Measurements from ENCODE around the gene WNT7A. TPM values are rescaled to one million over a fixed set of nuclear protein-coding genes. Genes with fewer than 3 reads are reported as not detected.

The WNT7A gene
- total RNA-seq, 1 donor from 2014 or later: 10.3 TPM

- H3K4me3 ChIP-seq (ENCODE audit: low read depth, low read length): no peak overlapping the region
- TF ChIP-seq, protein P1, sequence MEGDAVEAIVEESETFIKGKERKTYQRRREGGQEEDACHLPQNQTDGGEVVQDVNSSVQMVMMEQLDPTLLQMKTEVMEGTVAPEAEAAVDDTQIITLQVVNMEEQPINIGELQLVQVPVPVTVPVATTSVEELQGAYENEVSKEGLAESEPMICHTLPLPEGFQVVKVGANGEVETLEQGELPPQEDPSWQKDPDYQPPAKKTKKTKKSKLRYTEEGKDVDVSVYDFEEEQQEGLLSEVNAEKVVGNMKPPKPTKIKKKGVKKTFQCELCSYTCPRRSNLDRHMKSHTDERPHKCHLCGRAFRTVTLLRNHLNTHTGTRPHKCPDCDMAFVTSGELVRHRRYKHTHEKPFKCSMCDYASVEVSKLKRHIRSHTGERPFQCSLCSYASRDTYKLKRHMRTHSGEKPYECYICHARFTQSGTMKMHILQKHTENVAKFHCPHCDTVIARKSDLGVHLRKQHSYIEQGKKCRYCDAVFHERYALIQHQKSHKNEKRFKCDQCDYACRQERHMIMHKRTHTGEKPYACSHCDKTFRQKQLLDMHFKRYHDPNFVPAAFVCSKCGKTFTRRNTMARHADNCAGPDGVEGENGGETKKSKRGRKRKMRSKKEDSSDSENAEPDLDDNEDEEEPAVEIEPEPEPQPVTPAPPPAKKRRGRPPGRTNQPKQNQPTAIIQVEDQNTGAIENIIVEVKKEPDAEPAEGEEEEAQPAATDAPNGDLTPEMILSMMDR (conservative IDR thresholded peaks at IDR 0.05; ENCODE audit: low read depth, low read length): no peak
- DNase-seq (ENCODE audit: low read depth): no peak
These were observed 27.2 kb downstream of the WNT7A start for GRCh38 chr3:13852638-13853009.

- no peak overlapping the region for H3K4me3 ChIP-seq (ENCODE audit: low read depth, low read length)
- TF ChIP-seq, protein P1 (conservative IDR thresholded peaks at IDR 0.05; ENCODE audit: low read depth, low read length): no peak
- no peak for DNase-seq (ENCODE audit: low read depth)
These were observed 27.8 kb downstream of the WNT7A start for GRCh38 chr3:13851997-13852637.

DNA sequence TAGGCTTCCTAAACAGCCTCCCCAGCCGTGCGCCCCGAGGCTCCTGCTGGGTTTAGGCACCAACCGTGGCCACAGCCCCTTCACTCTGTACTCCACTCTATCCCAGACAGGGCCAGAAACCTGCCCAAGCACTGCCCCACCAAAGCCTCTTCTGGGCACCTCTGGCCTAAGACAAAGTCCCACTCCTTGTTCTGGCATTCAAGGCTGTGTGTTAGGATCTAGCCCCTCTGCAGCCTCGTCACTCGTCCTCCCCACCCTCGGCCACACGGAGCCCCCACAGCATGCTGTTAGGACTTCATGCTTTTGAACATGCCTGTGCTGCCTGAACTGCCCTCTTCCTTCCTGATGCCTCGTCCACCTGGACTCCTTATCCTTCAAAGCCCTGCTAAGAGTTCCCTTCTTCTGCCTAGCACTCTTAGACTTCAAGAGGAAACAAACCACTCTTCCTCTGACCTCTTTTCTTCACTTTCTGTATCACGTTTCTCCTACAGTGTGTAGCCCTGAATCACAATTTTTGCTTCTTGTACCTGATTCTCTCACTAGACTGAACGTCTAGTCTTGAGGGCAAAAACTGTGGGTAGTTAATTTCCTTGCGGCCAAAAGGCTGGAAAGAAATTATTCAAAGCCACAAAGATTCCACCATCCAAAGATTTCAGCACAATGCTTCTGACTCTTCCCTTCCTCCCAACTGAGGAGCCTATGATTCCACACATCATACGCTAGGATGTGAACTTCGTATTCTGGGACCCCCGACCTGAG lies 28.6 kb downstream of the WNT7A start:
- DNase-seq (ENCODE audit: low read depth): no peak
- H3K4me3 ChIP-seq (ENCODE audit: low read depth, low read length): no peak overlapping the region
- TF ChIP-seq, protein P1 (conservative IDR thresholded peaks at IDR 0.05; ENCODE audit: low read depth, low read length): no peak

GRCh38 chr3:13850161-13850945 lies 29.5 kb downstream of the WNT7A start:
- no peak overlapping the region for H3K4me3 ChIP-seq (ENCODE audit: low read depth, low read length)
- TF ChIP-seq, protein P1 (conservative IDR thresholded peaks at IDR 0.05; ENCODE audit: low read depth, low read length): no peak
- no peak for DNase-seq (ENCODE audit: low read depth)

DNA sequence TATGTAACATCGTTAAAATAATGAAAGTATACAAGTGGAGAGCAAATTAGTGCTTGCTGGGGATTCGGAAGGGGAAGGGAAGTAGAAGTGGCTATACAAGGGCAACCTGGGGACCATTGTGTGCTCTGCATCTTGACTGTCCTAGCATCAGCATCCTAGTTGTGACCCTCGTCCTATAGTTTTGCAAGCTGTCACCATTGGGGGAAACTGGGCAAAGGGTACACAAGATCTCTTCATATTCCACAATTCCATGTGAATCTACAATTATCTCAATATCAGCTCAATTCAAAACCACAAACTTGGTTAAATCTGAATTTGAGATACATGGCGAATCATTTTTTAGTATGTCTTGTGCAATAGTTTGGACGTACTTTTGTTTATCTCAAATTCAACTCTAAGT lies 30.9 kb downstream of the WNT7A start:
- H3K4me3 ChIP-seq (ENCODE audit: low read depth, low read length): no peak overlapping the region
- DNase-seq (ENCODE audit: low read depth): no peak
- TF ChIP-seq, protein P1 (conservative IDR thresholded peaks at IDR 0.05; ENCODE audit: low read depth, low read length): no peak

- no peak for DNase-seq (ENCODE audit: low read depth)
- H3K4me3 ChIP-seq (ENCODE audit: low read depth, low read length): no peak overlapping the region
- TF ChIP-seq, protein P1 (conservative IDR thresholded peaks at IDR 0.05; ENCODE audit: low read depth, low read length): no peak
These were observed 32.9 kb downstream of the WNT7A start for GRCh38 chr3:13846716-13847570.

All from epithelial cell of proximal tubule (primary cell).